Liver (tissue), 3 donors: ENCODE data around the gene FBXW11.

Experiments
- FOXA1 ChIP-seq: IDR thresholded peaks from 2 replicates; pipeline ENCODE4 v1.6.1; 2016; ENCODE audit warnings: antibody characterized with exemption
- GABPA ChIP-seq, 2 donors: IDR thresholded peaks in 1 of 2; conservative IDR thresholded peaks in 1 of 2; 2 replicates each; pipeline ENCODE4 v1.6.1; 2016; ENCODE audit warnings: antibody characterized with exemption in 2 of 2, mild to moderate bottlenecking in 1 of 2, moderate library complexity in 1 of 2
- HNF4A ChIP-seq, 2 donors: conservative IDR thresholded peaks; 2 replicates each; pipeline ENCODE4 v1.6.1; 2016; ENCODE audit warnings: antibody characterized with exemption in 2 of 2, mild to moderate bottlenecking in 2 of 2
- JUND ChIP-seq, 2 donors: IDR thresholded peaks; 2 replicates each; pipeline ENCODE4 v1.6.1; 2016; ENCODE audit warnings: antibody characterized with exemption in 2 of 2
- RAD21 ChIP-seq, 2 donors: IDR thresholded peaks; 2 replicates each; pipeline ENCODE4 v1.6.1; 2016; ENCODE audit warnings: antibody characterized with exemption in 2 of 2, mild to moderate bottlenecking in 2 of 2
- RXRA ChIP-seq, 2 donors: IDR thresholded peaks; 2 replicates each; pipeline ENCODE4 v1.6.1; 2017 to 2018; ENCODE audit warnings: antibody characterized with exemption in 2 of 2, mild to moderate bottlenecking in 1 of 2
- SP1 ChIP-seq: IDR thresholded peaks from 2 replicates; pipeline ENCODE4 v1.6.1; 2018; ENCODE audit warnings: antibody characterized with exemption, mild to moderate bottlenecking
- TAF1 ChIP-seq: conservative IDR thresholded peaks from 2 replicates; pipeline ENCODE4 v1.6.1; 2016; ENCODE audit warnings: antibody characterized with exemption, mild to moderate bottlenecking
- YY1 ChIP-seq: IDR thresholded peaks from 2 replicates; pipeline ENCODE4 v1.6.1; 2016; ENCODE audit warnings: antibody characterized with exemption, mild to moderate bottlenecking
- TF ChIP-seq, protein P1 (sequence below): fragments of 150-350 bp; IDR thresholded peaks from 2 replicates; pipeline ENCODE4 v1.5.1; 2017; ENCODE audit warnings: improper control_type of control experiment, low read depth, low read length; ENCODE audit not compliant: missing input control
- TF ChIP-seq, protein P2 (sequence below): IDR thresholded peaks from 2 replicates; pipeline ENCODE4 v1.6.1; 2016; ENCODE audit warnings: antibody characterized with exemption, mild to moderate bottlenecking
- TF ChIP-seq, protein P3 (sequence below): IDR thresholded peaks from 2 replicates; pipeline ENCODE4 v1.6.1; 2016; ENCODE audit warnings: antibody characterized with exemption
- TF ChIP-seq, protein P4 (sequence below): IDR thresholded peaks from 2 replicates; pipeline ENCODE4 v1.6.1; 2016; ENCODE audit warnings: antibody characterized with exemption
- TF ChIP-seq, protein P5 (sequence below): IDR thresholded peaks from 2 replicates; pipeline ENCODE4 v1.6.1; 2016; ENCODE audit warnings: antibody characterized with exemption
- donor health status: healthy.
- donor health status: healthy.

DNA sequence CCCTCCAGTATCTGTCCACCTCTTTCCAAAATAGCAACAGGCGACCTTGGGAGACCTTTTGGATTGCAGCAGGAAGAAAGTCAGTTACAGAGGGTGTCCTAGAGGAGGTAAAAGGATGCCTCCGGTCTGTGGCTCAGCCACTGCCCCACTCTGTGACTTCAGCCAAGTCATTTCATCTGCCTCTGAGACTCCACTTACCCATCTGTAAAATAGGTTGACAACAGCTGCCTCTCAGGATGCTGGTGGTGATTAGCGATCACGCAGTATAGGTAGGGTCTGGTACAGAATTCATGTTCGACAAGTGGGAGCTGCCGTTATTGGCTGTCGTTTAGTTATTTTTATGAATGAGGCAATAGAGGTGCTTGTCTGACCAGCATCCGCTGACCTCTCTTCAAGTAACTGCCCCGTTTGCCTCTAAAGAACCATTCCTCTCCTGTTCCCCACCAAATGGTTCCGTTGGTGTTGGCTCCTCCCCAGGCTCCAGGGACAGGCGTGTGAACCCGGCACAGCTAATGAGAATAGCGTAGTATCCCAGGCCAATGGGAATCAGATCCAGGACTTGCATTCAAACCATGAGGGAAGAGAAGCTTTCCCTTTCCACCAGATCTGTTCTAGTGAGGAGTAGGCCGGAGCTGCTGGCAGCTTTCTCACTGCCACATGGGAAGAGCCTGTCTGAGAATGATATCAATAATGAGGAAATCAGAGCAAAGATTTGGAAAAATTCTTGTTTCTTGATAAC, 156.7 kb downstream of the FBXW11 start:
- TF ChIP-seq, protein P1, sequence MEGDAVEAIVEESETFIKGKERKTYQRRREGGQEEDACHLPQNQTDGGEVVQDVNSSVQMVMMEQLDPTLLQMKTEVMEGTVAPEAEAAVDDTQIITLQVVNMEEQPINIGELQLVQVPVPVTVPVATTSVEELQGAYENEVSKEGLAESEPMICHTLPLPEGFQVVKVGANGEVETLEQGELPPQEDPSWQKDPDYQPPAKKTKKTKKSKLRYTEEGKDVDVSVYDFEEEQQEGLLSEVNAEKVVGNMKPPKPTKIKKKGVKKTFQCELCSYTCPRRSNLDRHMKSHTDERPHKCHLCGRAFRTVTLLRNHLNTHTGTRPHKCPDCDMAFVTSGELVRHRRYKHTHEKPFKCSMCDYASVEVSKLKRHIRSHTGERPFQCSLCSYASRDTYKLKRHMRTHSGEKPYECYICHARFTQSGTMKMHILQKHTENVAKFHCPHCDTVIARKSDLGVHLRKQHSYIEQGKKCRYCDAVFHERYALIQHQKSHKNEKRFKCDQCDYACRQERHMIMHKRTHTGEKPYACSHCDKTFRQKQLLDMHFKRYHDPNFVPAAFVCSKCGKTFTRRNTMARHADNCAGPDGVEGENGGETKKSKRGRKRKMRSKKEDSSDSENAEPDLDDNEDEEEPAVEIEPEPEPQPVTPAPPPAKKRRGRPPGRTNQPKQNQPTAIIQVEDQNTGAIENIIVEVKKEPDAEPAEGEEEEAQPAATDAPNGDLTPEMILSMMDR = no peak
- no peak for TF ChIP-seq JUND (IDR thresholded peaks at IDR 0.05)
- no peak for TF ChIP-seq SP1
- TF ChIP-seq GABPA (IDR thresholded peaks at IDR 0.05 in 1 of 2, conservative IDR thresholded peaks at IDR 0.05 in 1 of 2) = no peak
- no peak for TF ChIP-seq FOXA1
- TF ChIP-seq YY1 = no peak
- TF ChIP-seq RAD21 (IDR thresholded peaks at IDR 0.05) = no peak
- TF ChIP-seq, protein P2, sequence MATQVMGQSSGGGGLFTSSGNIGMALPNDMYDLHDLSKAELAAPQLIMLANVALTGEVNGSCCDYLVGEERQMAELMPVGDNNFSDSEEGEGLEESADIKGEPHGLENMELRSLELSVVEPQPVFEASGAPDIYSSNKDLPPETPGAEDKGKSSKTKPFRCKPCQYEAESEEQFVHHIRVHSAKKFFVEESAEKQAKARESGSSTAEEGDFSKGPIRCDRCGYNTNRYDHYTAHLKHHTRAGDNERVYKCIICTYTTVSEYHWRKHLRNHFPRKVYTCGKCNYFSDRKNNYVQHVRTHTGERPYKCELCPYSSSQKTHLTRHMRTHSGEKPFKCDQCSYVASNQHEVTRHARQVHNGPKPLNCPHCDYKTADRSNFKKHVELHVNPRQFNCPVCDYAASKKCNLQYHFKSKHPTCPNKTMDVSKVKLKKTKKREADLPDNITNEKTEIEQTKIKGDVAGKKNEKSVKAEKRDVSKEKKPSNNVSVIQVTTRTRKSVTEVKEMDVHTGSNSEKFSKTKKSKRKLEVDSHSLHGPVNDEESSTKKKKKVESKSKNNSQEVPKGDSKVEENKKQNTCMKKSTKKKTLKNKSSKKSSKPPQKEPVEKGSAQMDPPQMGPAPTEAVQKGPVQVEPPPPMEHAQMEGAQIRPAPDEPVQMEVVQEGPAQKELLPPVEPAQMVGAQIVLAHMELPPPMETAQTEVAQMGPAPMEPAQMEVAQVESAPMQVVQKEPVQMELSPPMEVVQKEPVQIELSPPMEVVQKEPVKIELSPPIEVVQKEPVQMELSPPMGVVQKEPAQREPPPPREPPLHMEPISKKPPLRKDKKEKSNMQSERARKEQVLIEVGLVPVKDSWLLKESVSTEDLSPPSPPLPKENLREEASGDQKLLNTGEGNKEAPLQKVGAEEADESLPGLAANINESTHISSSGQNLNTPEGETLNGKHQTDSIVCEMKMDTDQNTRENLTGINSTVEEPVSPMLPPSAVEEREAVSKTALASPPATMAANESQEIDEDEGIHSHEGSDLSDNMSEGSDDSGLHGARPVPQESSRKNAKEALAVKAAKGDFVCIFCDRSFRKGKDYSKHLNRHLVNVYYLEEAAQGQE = no peak
- TF ChIP-seq, protein P3, sequence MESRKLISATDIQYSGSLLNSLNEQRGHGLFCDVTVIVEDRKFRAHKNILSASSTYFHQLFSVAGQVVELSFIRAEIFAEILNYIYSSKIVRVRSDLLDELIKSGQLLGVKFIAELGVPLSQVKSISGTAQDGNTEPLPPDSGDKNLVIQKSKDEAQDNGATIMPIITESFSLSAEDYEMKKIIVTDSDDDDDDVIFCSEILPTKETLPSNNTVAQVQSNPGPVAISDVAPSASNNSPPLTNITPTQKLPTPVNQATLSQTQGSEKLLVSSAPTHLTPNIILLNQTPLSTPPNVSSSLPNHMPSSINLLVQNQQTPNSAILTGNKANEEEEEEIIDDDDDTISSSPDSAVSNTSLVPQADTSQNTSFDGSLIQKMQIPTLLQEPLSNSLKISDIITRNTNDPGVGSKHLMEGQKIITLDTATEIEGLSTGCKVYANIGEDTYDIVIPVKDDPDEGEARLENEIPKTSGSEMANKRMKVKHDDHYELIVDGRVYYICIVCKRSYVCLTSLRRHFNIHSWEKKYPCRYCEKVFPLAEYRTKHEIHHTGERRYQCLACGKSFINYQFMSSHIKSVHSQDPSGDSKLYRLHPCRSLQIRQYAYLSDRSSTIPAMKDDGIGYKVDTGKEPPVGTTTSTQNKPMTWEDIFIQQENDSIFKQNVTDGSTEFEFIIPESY = no peak
- TF ChIP-seq, protein P4, sequence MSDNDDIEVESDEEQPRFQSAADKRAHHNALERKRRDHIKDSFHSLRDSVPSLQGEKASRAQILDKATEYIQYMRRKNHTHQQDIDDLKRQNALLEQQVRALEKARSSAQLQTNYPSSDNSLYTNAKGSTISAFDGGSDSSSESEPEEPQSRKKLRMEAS = no peak
- TF ChIP-seq, protein P5, sequence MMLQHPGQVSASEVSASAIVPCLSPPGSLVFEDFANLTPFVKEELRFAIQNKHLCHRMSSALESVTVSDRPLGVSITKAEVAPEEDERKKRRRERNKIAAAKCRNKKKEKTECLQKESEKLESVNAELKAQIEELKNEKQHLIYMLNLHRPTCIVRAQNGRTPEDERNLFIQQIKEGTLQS = no peak
- no peak for TF ChIP-seq TAF1
- TF ChIP-seq RXRA (IDR thresholded peaks at IDR 0.05) = no peak
- TF ChIP-seq HNF4A (conservative IDR thresholded peaks at IDR 0.05) = no peak
